ENCODE measurements around the gene HMOX2.

HMOX2 gene

DNA sequence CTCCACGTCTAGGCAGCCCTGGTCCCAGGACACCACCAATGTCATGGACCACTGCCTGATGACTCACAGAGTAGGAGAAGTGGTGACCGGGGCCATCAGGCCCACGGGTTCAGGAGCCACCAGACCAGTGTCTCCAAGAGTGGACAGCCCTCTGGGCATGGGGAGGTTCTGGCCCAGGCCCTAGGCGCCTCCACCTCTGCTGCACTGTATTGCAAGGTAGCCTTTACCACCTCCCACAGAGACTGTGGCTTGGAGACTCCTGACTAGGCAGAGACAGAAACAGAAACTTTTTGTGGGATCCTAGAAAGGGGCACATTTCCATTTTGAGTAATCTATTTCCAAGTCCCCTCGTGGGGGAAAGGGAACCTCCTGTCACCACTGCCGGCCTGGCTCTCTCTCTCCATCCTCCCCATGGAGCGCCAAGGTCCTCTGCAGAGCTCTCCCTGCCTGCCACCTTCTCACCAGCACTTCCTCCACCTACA lies 59.5 kb downstream of the HMOX2 start:
- Histone ChIP-seq H3K27ac (ENCODE audit: low read length) (no peak overlapping the region), H3K4me2 (ENCODE audit: low read length) (no peak overlapping the region), H3K4me1 (ENCODE audit: low read length) (no peaks in the 10 kb centered on the region; the same call in 1 of the 2 replicates), H3K9ac (ENCODE audit: low read length) (no peak overlapping the region), H4K20me1 (ENCODE audit: insufficient read depth, low read length) (no peaks in the 10 kb centered on the region), H3K79me2 (ENCODE audit: low read length) (no peaks in the 10 kb centered on the region), H3K4me3 (ENCODE audit: low read length) (no peak overlapping the region), H2AFZ (ENCODE audit: low read depth, low read length) (no peak overlapping the region), H3K9me3 (ENCODE audit: insufficient read depth, low read length) (peaks cover 7% of the 10 kb centered on the region), H3K36me3 (replicated peaks; ENCODE audit: low read depth, low read length) (no peaks in the 10 kb centered on the region), H3K27me3 (ENCODE audit: low read depth, low read length) (no peaks in the 10 kb centered on the region)
- TF ChIP-seq, protein P1, sequence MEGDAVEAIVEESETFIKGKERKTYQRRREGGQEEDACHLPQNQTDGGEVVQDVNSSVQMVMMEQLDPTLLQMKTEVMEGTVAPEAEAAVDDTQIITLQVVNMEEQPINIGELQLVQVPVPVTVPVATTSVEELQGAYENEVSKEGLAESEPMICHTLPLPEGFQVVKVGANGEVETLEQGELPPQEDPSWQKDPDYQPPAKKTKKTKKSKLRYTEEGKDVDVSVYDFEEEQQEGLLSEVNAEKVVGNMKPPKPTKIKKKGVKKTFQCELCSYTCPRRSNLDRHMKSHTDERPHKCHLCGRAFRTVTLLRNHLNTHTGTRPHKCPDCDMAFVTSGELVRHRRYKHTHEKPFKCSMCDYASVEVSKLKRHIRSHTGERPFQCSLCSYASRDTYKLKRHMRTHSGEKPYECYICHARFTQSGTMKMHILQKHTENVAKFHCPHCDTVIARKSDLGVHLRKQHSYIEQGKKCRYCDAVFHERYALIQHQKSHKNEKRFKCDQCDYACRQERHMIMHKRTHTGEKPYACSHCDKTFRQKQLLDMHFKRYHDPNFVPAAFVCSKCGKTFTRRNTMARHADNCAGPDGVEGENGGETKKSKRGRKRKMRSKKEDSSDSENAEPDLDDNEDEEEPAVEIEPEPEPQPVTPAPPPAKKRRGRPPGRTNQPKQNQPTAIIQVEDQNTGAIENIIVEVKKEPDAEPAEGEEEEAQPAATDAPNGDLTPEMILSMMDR (IDR thresholded peaks at IDR 0.05; ENCODE audit: low read depth, low read length) = no peak
- TF ChIP-seq EZH2phosphoT487 (IDR thresholded peaks at IDR 0.05; ENCODE audit: low read depth) = no peak

DNA sequence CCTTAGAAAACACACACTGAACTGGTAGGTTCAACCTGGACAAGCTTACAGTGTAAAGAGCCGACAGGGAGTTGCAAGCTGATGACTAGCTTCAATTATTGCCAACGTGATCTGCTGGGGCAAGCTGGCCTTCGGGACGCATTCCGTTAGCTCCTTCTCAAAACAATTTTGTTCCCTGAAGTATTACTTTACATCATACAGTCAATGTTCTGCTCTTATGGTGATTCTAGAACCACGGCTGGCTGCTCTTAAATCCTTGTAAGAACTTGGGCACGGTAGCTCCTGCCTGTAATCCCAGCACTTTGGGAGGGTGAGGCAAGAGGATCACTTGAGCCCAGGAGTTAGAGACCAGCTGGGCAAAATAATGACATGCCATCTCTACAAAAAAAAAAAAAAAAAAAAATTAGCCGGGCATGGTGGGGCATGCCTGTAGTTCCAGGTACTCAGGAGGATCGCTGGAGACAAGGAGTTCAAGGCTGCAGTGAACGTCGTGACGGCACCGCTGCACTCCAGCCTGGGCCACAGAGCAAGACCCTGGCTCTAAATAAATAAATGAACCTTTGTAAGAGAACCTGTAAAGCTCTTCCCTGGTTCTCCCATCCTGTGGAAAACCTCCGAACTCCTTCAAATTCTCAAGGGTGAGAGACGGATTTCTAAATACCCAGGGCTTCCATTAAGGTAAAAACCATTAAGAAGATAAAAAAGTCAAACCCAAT lies 60.4 kb downstream of the HMOX2 start:
- TF ChIP-seq, protein P1 (IDR thresholded peaks at IDR 0.05; ENCODE audit: low read depth, low read length) = no peak
- no peak overlapping the region for H3K27ac ChIP-seq (ENCODE audit: low read length)
- no peak overlapping the region for H3K4me3 ChIP-seq (ENCODE audit: low read length)
- peaks cover 7% of the 10 kb centered on the region for H3K9me3 ChIP-seq (ENCODE audit: insufficient read depth, low read length)
- no peaks in the 10 kb centered on the region for H3K79me2 ChIP-seq (ENCODE audit: low read length)
- no peaks in the 10 kb centered on the region for H3K36me3 ChIP-seq (replicated peaks; ENCODE audit: low read depth, low read length)
- no peaks in the 10 kb centered on the region; the same call in 1 of the 2 replicates for H3K4me1 ChIP-seq (ENCODE audit: low read length)
- no peak overlapping the region for H3K9ac ChIP-seq (ENCODE audit: low read length)
- H2AFZ ChIP-seq (ENCODE audit: low read depth, low read length) = no peak overlapping the region
- no peak overlapping the region for H3K4me2 ChIP-seq (ENCODE audit: low read length)
- H3K27me3 ChIP-seq (ENCODE audit: low read depth, low read length) = 0 out of 2 replicates have a peak, but pooled peaks cover under 1% of the 10 kb centered on the region
- no peaks in the 10 kb centered on the region for H4K20me1 ChIP-seq (ENCODE audit: insufficient read depth, low read length)

DNA sequence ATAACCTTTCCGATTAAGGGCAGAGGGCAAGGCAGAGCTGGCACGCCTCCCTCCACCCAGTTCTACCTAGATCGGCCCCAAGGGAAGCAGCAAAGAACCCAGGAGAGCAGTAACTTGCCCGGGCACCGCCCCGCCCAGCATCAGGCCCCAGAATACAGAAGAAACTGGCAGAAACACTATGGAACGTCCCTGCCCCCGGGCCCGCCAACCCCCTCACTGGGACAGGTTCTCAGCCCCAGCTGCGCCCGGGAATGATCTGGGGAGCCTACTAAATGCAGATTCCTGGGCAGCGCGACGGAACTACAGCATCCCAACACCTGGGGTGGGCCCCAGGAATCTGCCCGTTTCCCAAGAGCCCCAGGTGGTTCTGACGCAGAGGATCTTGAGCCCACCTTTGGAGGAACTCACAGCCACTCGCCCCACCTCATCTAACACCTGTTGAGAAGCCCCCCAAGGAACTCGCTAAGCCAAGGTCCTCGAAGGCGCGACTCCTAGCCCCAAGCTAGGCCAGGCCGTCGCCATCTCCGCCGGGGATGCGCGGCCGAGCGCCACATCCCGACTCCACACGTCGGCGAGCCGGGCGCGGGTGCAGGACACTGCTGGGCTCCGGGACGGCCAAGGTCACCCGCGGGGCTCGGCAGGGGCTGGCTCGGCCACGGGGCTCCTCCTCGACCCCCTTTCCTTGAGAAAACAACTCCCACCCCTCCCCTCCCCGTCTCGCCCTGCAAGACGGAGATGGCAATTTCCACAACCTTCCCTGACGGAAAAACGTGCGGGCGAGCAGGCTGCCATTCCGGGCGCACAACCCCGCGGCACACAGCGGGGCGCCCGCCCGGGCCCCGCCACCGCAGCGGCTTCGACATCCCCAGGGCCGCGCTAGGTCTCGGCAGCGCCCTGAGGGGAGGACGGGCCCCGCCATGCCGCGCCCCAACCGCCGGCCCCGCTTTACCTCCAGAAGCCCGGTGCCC lies 61.5 kb downstream of the HMOX2 start:
- H3K9ac ChIP-seq (ENCODE audit: low read length) = no peak overlapping the region
- no peak overlapping the region for H2AFZ ChIP-seq (ENCODE audit: low read depth, low read length)
- no peak overlapping the region for H3K27ac ChIP-seq (ENCODE audit: low read length)
- TF ChIP-seq, protein P1 (IDR thresholded peaks at IDR 0.05; ENCODE audit: low read depth, low read length) = no peak
- TF ChIP-seq EZH2phosphoT487 (IDR thresholded peaks at IDR 0.05; ENCODE audit: low read depth) = no peak
- H3K27me3 ChIP-seq (ENCODE audit: low read depth, low read length) = 0 out of 2 replicates have a peak, but pooled peaks cover 3% of the 10 kb centered on the region
- no peaks in the 10 kb centered on the region for H3K79me2 ChIP-seq (ENCODE audit: low read length)
- no peaks in the 10 kb centered on the region for H4K20me1 ChIP-seq (ENCODE audit: insufficient read depth, low read length)
- H3K36me3 ChIP-seq (replicated peaks; ENCODE audit: low read depth, low read length) = no peaks in the 10 kb centered on the region
- no peak overlapping the region for H3K4me3 ChIP-seq (ENCODE audit: low read length)
- no peaks in the 10 kb centered on the region; the same call in 1 of the 2 replicates for H3K4me1 ChIP-seq (ENCODE audit: low read length)
- H3K9me3 ChIP-seq (ENCODE audit: insufficient read depth, low read length) = peaks cover 7% of the 10 kb centered on the region
- H3K4me2 ChIP-seq (ENCODE audit: low read length) = no peak overlapping the region

All from OCI-LY3 (cell line).